VCaP (cell line): ENCODE measurements around the gene RAPGEF5.

Experiments used
- H3K27ac ChIP-seq: fragments of 450-650 bp; 2 replicates; pipeline ENCODE4 v1.5.1; 2017
- CTCF ChIP-seq: fragments of 450-650 bp; conservative IDR thresholded peaks from 2 replicates; pipeline ENCODE4 v1.5.1; 2017; ENCODE audit warnings: mild to moderate bottlenecking, moderate library complexity

RAPGEF5 gene

DNA sequence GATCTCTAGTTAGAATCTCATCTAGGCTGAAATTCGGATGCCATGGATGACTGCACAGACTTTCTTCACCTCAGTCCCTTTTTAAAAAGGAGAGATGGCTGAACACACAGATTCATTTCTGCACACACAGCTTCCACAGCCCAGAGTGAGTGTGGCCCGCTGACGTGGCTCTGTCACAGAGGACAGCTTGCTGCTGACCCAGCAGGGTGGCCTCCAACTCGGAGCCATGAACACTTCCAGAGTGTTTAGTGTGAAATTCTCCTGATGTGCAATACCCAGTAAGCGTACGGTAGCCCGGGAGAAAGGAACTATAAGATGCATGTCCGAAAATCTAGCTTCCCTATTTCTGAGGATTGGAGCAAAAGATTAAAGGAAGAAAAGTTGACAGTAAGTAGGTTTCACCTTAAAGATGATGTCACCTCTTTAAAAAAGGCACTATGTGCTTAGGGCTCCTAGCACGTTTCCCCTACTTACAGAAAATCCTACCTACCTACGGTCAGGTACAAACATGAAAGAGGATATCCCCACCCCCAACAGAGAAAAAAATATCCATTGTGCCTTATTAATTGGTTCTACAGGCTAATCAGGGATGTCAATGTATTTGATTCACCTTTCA, 162.2 kb downstream of the RAPGEF5 start:
- no peak overlapping the region for H3K27ac ChIP-seq
- no peak for TF ChIP-seq CTCF

- H3K27ac ChIP-seq: no peak overlapping the region
- TF ChIP-seq CTCF: no peak
Measured at GRCh38 chr7:22193450-22193983, 163.4 kb downstream of the RAPGEF5 start.

GRCh38 chr7:22192801-22193200, 164.2 kb downstream of the RAPGEF5 start:
- TF ChIP-seq CTCF: no peak
- H3K27ac ChIP-seq: no peak overlapping the region

DNA sequence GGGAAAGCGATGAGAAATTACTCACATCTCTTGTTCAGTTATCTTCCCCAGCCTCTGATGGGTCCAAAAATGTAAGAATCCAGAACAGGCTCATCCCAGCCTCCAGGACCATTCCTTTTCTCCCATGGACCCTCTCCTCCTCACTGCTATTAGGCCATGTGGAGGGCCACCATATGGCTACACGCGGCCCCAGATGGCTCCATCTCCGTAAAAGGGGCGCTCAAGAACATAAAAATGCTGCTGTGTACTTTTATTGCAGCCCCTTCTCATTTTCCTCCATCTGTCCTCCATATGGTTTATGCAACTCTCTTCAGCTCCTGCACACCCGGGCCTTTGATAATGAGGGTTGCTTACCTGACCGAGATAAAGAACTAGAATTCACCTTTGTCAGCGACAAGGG, 166.2 kb downstream of the RAPGEF5 start:
- TF ChIP-seq CTCF: no peak
- peak overlapping the region; percentile 81 for H3K27ac ChIP-seq

DNA sequence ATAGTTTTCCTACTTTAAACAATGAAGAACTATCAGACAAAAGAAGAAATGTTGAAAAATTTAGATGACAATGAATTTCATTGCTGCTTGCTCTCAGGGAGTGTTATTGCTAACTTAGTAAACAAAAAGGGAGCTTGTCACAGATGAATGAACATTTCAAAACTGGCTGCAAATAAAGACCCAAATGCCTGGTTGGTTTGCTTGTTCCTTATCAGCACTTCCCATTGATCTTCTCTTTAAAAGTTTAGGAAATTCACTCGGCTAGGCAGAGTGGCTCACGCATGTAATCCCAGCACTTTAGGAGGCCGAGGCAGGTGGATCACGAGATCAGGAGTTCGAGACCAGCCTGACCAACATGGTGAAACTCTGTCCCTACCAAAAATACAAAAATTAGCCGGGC, 167.2 kb downstream of the RAPGEF5 start:
- peak overlapping the region; percentile 81 for H3K27ac ChIP-seq
- no peak for TF ChIP-seq CTCF

GRCh38 chr7:22189230-22189629, 167.7 kb downstream of the RAPGEF5 start:
- H3K27ac ChIP-seq: peak overlapping the region; percentile 81
- no peak for TF ChIP-seq CTCF

GRCh38 chr7:22187691-22188348, 169.1 kb downstream of the RAPGEF5 start:
- TF ChIP-seq CTCF: no peak
- peak overlapping the region; percentile 81 for H3K27ac ChIP-seq
